GM21367 (cell line): ENCODE data around the gene TMEM86B.
"Not testable (repeated sequence)": the region's sequence is repeated elsewhere in the genome, so short reads cannot be mapped to it uniquely, and the experiment has no call there.

Source experiments
- ATAC-seq: cut with Tn5 transposase; IDR thresholded peaks from one replicate; pipeline ENCODE4 v1.9.1; 2021; ENCODE audit not compliant: unreplicated experiment

TMEM86B gene

DNA sequence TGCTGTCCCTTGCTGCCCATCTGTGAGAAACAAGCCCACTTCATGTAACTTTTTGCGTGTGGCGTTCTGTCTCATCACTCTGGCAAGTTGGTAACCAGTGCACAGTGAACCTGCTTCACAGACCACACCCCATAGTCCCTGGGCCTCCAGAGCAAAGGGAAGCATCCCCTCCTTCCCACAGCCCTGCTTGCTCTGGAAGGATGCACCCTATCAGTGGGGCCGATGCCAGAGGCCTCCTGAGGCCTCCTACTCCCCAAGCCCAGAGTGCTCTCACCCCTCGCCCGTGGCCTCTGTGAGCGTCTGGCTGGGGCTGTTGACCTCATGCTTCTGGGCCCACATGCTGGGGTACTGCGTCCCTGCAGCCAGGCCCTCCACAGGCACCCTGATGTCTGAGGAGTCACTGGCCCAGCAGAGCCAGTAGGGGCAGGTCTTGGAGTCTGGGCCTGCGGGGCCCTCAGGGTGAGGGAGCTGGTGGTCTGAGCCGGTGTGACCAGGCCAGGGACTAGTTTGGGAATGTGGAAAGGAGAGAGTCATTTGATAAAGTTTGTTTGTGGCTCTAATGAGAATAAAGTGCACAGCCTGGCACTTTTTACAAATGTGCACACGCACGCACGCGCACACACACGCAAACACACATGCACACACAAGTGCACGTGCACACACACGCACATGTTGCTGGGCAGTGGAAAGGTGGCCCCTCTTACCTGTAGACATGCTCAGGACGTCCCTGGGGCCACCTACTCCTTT lies 5.1 kb downstream of the TMEM86B start:
- no peak for ATAC-seq

DNA sequence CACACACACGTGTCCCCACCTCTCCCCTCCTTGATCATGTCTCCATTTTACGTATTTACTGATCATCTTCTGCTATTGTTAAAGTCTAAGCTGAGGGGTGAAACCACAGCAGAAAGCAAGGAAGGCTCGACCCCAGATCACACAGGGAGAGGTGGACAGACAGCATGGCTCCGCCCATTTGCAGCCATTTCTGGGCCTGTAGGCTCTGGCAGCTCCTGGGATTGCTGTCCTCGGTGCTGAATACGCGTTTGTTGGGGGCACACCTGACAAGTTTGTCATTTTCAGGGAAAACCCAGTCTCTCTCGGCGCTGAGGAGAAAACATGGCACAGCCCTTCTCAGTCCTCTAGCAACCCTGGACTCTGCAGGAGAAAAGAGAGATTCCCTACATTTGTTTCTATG lies 8.0 kb downstream of the TMEM86B start:
- no peak for ATAC-seq

GRCh38 chr19:55216461-55217198 lies 11.9 kb downstream of the TMEM86B start:
- no peak for ATAC-seq

GRCh38 chr19:55213547-55213946 lies 15.0 kb downstream of the TMEM86B start:
- no peak for ATAC-seq

GRCh38 chr19:55212447-55212846 lies 16.1 kb downstream of the TMEM86B start:
- ATAC-seq: no peak

DNA sequence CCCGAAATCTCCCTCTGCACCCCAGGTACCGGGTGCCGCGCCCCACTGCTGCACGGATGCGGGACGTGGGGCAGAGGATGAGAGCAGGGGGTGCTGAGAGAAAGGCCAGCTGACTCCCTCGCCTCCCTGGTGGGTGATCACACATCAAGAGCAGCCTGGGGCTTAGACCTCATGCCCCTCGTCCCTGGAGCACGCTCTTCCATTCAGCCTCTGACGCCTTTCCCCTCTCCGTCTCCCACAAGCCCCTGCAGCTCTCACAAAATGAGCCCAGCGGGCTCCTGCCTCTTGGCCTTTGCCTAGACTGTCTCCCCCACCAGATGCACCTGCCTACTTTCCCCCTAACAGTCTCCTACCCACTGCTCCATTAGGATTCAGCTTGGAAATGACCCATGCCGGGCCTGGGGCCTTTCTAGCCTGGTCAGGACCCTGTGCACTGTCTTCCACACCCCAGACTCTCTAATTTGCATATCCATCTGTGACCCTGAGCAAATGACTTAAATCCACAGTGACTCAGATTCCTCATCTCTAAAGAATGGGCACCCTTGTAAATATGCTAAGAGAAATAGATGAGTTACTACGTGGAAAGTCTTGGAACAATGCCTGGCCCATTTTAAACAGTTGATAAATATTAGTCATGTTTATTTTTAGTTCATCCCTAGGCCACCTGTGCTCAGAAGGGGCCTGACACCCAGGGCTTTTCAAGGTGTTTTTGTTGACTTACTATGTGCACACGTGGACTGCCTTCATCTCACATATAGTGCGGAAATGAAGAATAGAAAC lies 18.7 kb downstream of the TMEM86B start:
- no peak for ATAC-seq

GRCh38 chr19:55208880-55209692 lies 19.5 kb downstream of the TMEM86B start, which contains the start of gene PTPRH:
TSS of gene PTPRH (minus strand) at chr19:55209501. CDS start at chr19:55209433, 68 bp downstream.
- no peak for ATAC-seq

GRCh38 chr19:55206664-55207500 lies 21.7 kb downstream of the TMEM86B start:
- no peak for ATAC-seq

GRCh38 chr19:55202199-55202598 lies 26.4 kb downstream of the TMEM86B start:
- ATAC-seq: not testable (repeated sequence)

DNA sequence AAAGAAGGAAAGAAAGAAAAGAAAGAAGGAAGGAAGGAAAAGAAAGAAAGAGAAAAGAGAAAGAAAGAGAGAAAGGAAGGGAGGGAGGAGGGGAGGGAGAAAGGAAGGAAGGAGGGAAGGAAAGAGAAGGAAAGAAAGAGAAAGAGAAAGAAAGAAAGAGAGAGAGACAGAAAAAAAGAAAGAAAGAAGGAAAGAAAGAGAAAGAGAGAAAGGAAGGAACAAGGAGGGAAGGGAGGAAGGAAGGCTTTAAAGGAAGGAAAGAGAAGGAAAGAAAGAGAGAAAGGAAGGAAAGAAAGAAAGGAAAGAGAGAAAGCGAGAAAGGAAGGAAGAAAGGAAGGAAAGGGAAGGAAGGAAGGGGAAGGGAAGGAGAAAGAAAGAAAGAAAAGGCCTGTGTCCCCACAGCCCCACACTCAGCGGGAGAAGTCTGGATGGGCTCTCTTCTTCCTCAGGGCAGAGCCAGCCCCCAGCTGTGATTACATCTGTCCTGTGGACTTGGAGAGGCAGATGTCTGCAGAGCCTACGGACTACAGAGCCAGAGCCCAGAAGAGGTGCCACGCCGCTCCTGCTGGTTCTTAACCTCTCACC lies 28.9 kb downstream of the TMEM86B start:
- no peak for ATAC-seq

DNA sequence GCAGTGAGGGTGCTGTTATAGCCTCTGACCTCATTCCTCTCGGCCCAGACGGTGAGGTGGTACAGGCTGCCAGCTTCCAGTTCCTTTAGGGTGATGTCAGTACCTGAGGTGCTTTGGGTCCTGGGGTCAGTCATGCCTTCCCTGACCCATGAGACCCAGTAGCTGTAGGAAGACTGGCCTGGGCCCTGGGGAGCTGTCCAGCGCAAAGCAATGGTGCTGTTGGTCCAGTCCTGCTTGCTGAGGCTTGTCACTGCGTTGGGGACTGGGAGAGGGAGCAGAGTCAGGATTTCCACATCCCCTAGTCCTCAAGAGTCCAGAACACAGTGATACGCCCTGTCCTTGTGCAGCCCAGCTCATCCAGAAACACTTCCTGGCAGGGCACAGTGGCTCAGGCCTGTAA lies 29.9 kb downstream of the TMEM86B start:
- no peak for ATAC-seq

DNA sequence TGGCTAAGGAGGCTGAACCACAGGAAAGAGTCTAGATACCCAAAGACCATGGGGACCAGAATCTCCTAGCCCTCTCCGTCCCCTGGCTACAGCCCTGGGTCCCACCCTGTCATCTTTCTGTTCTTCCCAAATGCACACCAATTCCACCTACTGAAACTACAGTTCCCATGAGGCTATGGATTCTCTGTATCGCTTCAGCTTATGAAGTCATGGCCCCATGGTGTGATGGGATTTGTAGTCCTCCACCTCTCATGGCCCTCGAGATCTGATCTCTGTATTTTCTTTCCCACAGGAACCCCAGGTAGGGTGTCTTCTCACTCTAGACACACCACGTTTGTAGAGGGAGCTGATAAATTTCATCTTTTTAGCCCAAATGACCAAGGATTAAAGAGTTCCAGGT lies 31.0 kb downstream of the TMEM86B start:
- ATAC-seq: no peak

GRCh38 chr19:55196803-55197202 lies 31.8 kb downstream of the TMEM86B start:
- ATAC-seq: no peak

GRCh38 chr19:55193481-55193880 lies 35.1 kb downstream of the TMEM86B start:
- no peak for ATAC-seq

- ATAC-seq: no peak
Measured at GRCh38 chr19:55189403-55189835, 39.1 kb downstream of the TMEM86B start.

GRCh38 chr19:55188625-55189024 lies 39.9 kb downstream of the TMEM86B start:
- no peak for ATAC-seq

DNA sequence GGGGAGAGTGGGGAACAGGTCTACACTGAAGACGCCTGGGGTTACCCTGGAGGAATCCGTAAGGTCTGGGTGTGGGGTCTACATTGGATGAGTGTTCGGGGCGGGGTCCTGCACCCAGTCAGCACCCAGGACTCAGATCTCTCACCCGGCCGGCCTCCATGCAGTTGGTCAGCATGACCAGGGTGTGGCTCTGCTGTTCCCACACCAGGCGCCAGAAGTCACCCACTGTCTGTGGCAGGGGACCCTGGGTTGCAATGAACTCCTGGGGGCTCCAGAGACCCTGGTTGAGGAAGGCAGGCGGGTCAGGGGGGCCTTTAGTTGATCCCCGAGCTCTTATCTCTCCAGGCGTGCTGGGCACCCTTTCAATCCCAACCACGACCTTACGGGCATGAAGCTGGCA lies 42.5 kb downstream of the TMEM86B start:
- no peak for ATAC-seq

DNA sequence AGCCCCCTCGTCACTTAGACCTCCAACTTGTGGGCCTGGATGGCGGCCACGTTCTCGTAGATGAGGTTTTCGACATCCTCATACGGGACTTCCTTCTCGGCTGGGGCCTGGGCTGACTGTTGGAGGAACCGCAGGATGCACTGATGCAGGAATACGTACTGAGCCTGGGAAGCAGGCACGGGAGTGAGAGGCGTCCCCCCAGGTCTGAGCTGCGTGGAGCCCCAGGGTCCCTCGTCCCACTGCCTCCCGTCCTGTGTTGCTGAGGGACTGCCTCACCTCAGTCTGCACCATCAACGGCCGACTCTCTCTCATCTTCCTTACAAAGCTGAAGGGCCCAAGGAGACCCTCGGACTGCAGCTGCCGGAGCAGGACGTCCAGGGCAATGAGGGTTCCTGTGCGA lies 46.8 kb downstream of the TMEM86B start:
- no peak for ATAC-seq
